WTC11 (cell line): ENCODE data around the gene KCNIP4. TPM values are rescaled to one million over a fixed set of nuclear protein-coding genes. Genes with fewer than 3 reads are reported as not detected.

Experiments used
- ATAC-seq: fragments of 200-7000 bp; cut with Tn5 transposase; 2 replicates; pipeline ENCODE4 v1.10.0; 2021; ENCODE audit warnings: mild to moderate bottlenecking, moderate library complexity
- CTCF ChIA-PET: fragments of 300-600 bp; sonication (Branson Sonifier 250); formaldehyde crosslinking; loops from one replicate; lab custom pipeline; 2021; ENCODE audit warnings: antibody characterized with exemption; lab: Charles Lee
- POLR2A ChIA-PET: fragments of 350-600 bp; sonication (Branson Sonifier 250); formaldehyde crosslinking; loops from one replicate; lab custom pipeline; 2021; ENCODE audit warnings: antibody characterized with exemption; lab: Charles Lee
- DNase-seq: peaks from one replicate; pipeline ENCODE4 v3.0.0; 2021; ENCODE audit warnings: low spot score
- H3K27ac Mint-ChIP-seq: 2 replicates; pipeline ENCODE4 v1.8.0; 2021; ENCODE audit warnings: mixed read lengths
- H3K27me3 Mint-ChIP-seq: 2 replicates; pipeline ENCODE4 v1.8.0; 2021; ENCODE audit warnings: low read depth, mild to moderate bottlenecking, moderate library complexity, mixed read lengths
- H3K36me3 Mint-ChIP-seq: 2 replicates; pipeline ENCODE4 v1.8.0; 2021; ENCODE audit warnings: mixed read lengths
- H3K4me1 Mint-ChIP-seq: 2 replicates; pipeline ENCODE4 v1.8.0; 2022; ENCODE audit warnings: mixed read lengths
- H3K4me3 Mint-ChIP-seq: 2 replicates; pipeline ENCODE4 v1.8.0; 2021; ENCODE audit warnings: mild to moderate bottlenecking, moderate library complexity, mixed read lengths
- H3K9me3 Mint-ChIP-seq: 2 replicates; pipeline ENCODE4 v1.8.0; 2021; ENCODE audit warnings: mixed read lengths
- AR ChIP-seq: fragments of 250-450 bp; sonication (Bioruptor Pico); IDR thresholded peaks from 2 replicates; pipeline ENCODE4 v1.9.0; 2021; ENCODE audit warnings: mild to moderate bottlenecking
- ATF6 ChIP-seq: sonication (generic); formaldehyde crosslinking; IDR thresholded peaks from 2 replicates; pipeline ENCODE4 v1.8.1; 2023; ENCODE audit warnings: mild to moderate bottlenecking, missing genetic modification reagents
- CBFB ChIP-seq: sonication (generic); formaldehyde crosslinking; IDR thresholded peaks from 2 replicates; pipeline ENCODE4 v1.8.1; 2022; ENCODE audit warnings: mild to moderate bottlenecking, low read depth, missing genetic modification reagents
- E2F1 ChIP-seq: sonication (generic); formaldehyde crosslinking; IDR thresholded peaks from 2 replicates; pipeline ENCODE4 v1.8.0; 2022; ENCODE audit warnings: mild to moderate bottlenecking, missing genetic modification reagents
- EMX1 ChIP-seq: fragments of 250-450 bp; sonication (Bioruptor Pico); IDR thresholded peaks from 2 replicates; pipeline ENCODE4 v1.8.0; 2021; ENCODE audit warnings: mild to moderate bottlenecking
- ERG ChIP-seq: fragments of 250-450 bp; sonication (Bioruptor Pico); IDR thresholded peaks from 2 replicates; pipeline ENCODE4 v1.8.0; 2021; ENCODE audit warnings: mild to moderate bottlenecking
- ESRRA ChIP-seq: sonication (generic); formaldehyde crosslinking; IDR thresholded peaks from 2 replicates; pipeline ENCODE4 v1.8.1; 2022; ENCODE audit warnings: mild to moderate bottlenecking, missing genetic modification reagents, borderline replicate concordance
- FOXK1 ChIP-seq: sonication (generic); formaldehyde crosslinking; IDR thresholded peaks from 2 replicates; pipeline ENCODE4 v1.8.0; 2022; ENCODE audit warnings: mild to moderate bottlenecking, moderate library complexity, missing genetic modification reagents
- GTF2I ChIP-seq: fragments of 250-450 bp; sonication (Bioruptor Pico); conservative IDR thresholded peaks from 2 replicates; pipeline ENCODE4 v1.4.0; 2021; ENCODE audit warnings: mild to moderate bottlenecking
- NFATC4 ChIP-seq: fragments of 250-450 bp; sonication (Bioruptor Pico); IDR thresholded peaks from 2 replicates; pipeline ENCODE4 v1.9.0; 2021; ENCODE audit warnings: mild to moderate bottlenecking
- NFE2L1 ChIP-seq: sonication (generic); formaldehyde crosslinking; IDR thresholded peaks from 2 replicates; pipeline ENCODE4 v1.8.1; 2023; ENCODE audit warnings: missing genetic modification reagents
- NFYB ChIP-seq: sonication (generic); formaldehyde crosslinking; conservative IDR thresholded peaks from 2 replicates; pipeline ENCODE4 v1.8.0; 2022; ENCODE audit warnings: low read depth, missing genetic modification reagents
- NR1H2 ChIP-seq: sonication (generic); formaldehyde crosslinking; IDR thresholded peaks from 2 replicates; pipeline ENCODE4 v1.9.0; 2021; ENCODE audit warnings: mild to moderate bottlenecking, moderate library complexity, missing genetic modification reagents
- NR2C2 ChIP-seq: sonication (generic); formaldehyde crosslinking; IDR thresholded peaks from 2 replicates; pipeline ENCODE4 v1.8.0; 2022; ENCODE audit warnings: mild to moderate bottlenecking, missing genetic modification reagents
- PRRX2 ChIP-seq: fragments of 250-450 bp; sonication (Bioruptor Pico); IDR thresholded peaks from 2 replicates; pipeline ENCODE4 v1.8.0; 2021; ENCODE audit warnings: mild to moderate bottlenecking
- RELA ChIP-seq: sonication (generic); formaldehyde crosslinking; IDR thresholded peaks from 2 replicates; pipeline ENCODE4 v1.8.1; 2022; ENCODE audit warnings: missing genetic modification reagents, mild to moderate bottlenecking, borderline replicate concordance
- STAT6 ChIP-seq: sonication (generic); formaldehyde crosslinking; conservative IDR thresholded peaks from 2 replicates; pipeline ENCODE4 v1.8.1; 2023; ENCODE audit warnings: mild to moderate bottlenecking, low read depth, missing genetic modification reagents, moderate library complexity
- TP53 ChIP-seq: sonication (generic); formaldehyde crosslinking; IDR thresholded peaks from 2 replicates; pipeline ENCODE4 v1.8.1; 2023; ENCODE audit warnings: mild to moderate bottlenecking, missing genetic modification reagents
- ZNF121 ChIP-seq: sonication (generic); formaldehyde crosslinking; IDR thresholded peaks from 2 replicates; pipeline ENCODE4 v1.8.0; 2023; ENCODE audit warnings: missing genetic modification reagents
- ZNF416 ChIP-seq: fragments of 250-450 bp; sonication (Bioruptor Pico); IDR thresholded peaks from 2 replicates; pipeline ENCODE4 v1.9.0; 2021; ENCODE audit warnings: mild to moderate bottlenecking, inconsistent platforms
- ZNF423 ChIP-seq: fragments of 250-450 bp; sonication (Bioruptor Pico); IDR thresholded peaks from 2 replicates; pipeline ENCODE4 v2.1.2; 2022; ENCODE audit warnings: mild to moderate bottlenecking, moderate library complexity
- total RNA-seq: library from RNA; stranded (reverse); gene quantifications from 3 replicates; pipeline ENCODE4 v1.2.3, GENCODE V29; 2021

KCNIP4 gene
- total RNA-seq, 1 experiment from 2014 or later, result not detected

GRCh38 chr4:21410372-21410771, 538.2 kb downstream of the KCNIP4 start:
- no peaks in the 10 kb centered on the region for H3K9me3 Mint-ChIP-seq
- POLR2A ChIA-PET, result no interaction called here
- DNase-seq (peak; percentile 13), ATAC-seq (peak; percentile 83)
- H3K4me3 Mint-ChIP-seq, result no peak overlapping the region
- CTCF ChIA-PET, result no interaction called here
- H3K36me3 Mint-ChIP-seq, result no peaks in the 10 kb centered on the region
- TF ChIP-seq ZNF423 (CRISPR knock-in tag) (no peak), ZNF121 (CRISPR knock-in tag) (no peak), RELA (CRISPR knock-in tag) (no peak), FOXK1 (no peak), STAT6 (no peak), E2F1 (CRISPR knock-in tag) (no peak), AR (CRISPR knock-in tag) (no peak), TP53 (CRISPR knock-in tag) (no peak), ERG (CRISPR knock-in tag) (no peak), NFYB (CRISPR knock-in tag) (no peak), ESRRA (CRISPR knock-in tag) (no peak), NR1H2 (CRISPR knock-in tag) (no peak)
- no peak overlapping the region for H3K27ac Mint-ChIP-seq
- H3K27me3 Mint-ChIP-seq, result no peaks in the 10 kb centered on the region; the same call in 1 of the 2 replicates
- no peaks in the 10 kb centered on the region for H3K4me1 Mint-ChIP-seq

- no peaks in the 10 kb centered on the region for H3K36me3 Mint-ChIP-seq
- no peak for ATAC-seq
- TF ChIP-seq NFYB (CRISPR knock-in tag), result no peak
- TF ChIP-seq ZNF416 (CRISPR knock-in tag), result no peak
- TF ChIP-seq NFATC4 (CRISPR knock-in tag), result no peak
- TF ChIP-seq ATF6, result no peak
- TF ChIP-seq NR2C2 (CRISPR knock-in tag), result no peak
- TF ChIP-seq NFE2L1, result no peak
- no peak for TF ChIP-seq GTF2I (CRISPR knock-in tag)
- no peak for TF ChIP-seq CBFB (CRISPR knock-in tag)
- TF ChIP-seq PRRX2, result no peak
- TF ChIP-seq EMX1 (CRISPR knock-in tag), result no peak
- POLR2A ChIA-PET, result no interaction called here
- no peak overlapping the region for H3K27ac Mint-ChIP-seq
- H3K4me1 Mint-ChIP-seq, result no peaks in the 10 kb centered on the region
- DNase-seq, result no peak
- H3K27me3 Mint-ChIP-seq, result no peaks in the 10 kb centered on the region
- peaks cover 16% of the 10 kb centered on the region for H3K9me3 Mint-ChIP-seq
- H3K4me3 Mint-ChIP-seq, result no peak overlapping the region
- CTCF ChIA-PET, result no interaction called here
Measured at GRCh38 chr4:21387683-21388082, 560.9 kb downstream of the KCNIP4 start.
